Measurements from ENCODE around the gene IQCH. TPM values are rescaled to one million over a fixed set of nuclear protein-coding genes. Genes with fewer than 3 reads are reported as not detected.

The IQCH gene
- total RNA-seq, result 0.94 TPM
- long read RNA-seq, partial matches to known transcripts, result 0 of 2 reads
- long read RNA-seq, other reads (novel, unspliced or antisense), result 2 of 2 reads

GRCh38 chr15:67254238-67255175 is at the start of gene IQCH, which contains the start of gene AAGAB:
IQCH (plus strand) TSS chr15:67254786; CDS start chr15:67254897, 111 bp downstream.
AAGAB (minus strand) TSS chr15:67254661; CDS start chr15:67254631, 30 bp downstream.
- peak; percentile 99 for DNase-seq (ENCODE audit: low spot score)
- intact Hi-C loops (cut with DNase I), result loop anchor here (10.0 kb wide), 1 partner anchor 190 kb away; the partner anchor contains the start of gene SMAD3

GRCh38 chr15:67207555-67208207 is 46.9 kb upstream of the IQCH start:
- intact Hi-C loops (cut with DNase I), result no loop called here
- DNase-seq (ENCODE audit: low spot score), result no peak

- no peak for DNase-seq (ENCODE audit: low spot score)
- intact Hi-C loops (cut with DNase I), result no loop called here
Observed at GRCh38 chr15:67208396-67208795, 46.2 kb upstream of the IQCH start.

GRCh38 chr15:67210555-67211168 is 43.9 kb upstream of the IQCH start:
- intact Hi-C loops (cut with DNase I), result no loop called here
- no peak for DNase-seq (ENCODE audit: low spot score)

GRCh38 chr15:67212684-67213367 is 41.8 kb upstream of the IQCH start:
- intact Hi-C loops (cut with DNase I), result no loop called here

GRCh38 chr15:67215102-67215501 is 39.5 kb upstream of the IQCH start:
- no peak for DNase-seq (ENCODE audit: low spot score)
- intact Hi-C loops (cut with DNase I), result no loop called here

More at GRCh38 chr15:67212684-67213367, 41.8 kb upstream of the IQCH start:
- no peak for DNase-seq (ENCODE audit: low spot score)

- DNase-seq (ENCODE audit: low spot score), result no peak
- intact Hi-C loops (cut with DNase I), result no loop called here
Observed at GRCh38 chr15:67216859-67217258, 37.7 kb upstream of the IQCH start.

GRCh38 chr15:67218428-67218827 is 36.2 kb upstream of the IQCH start:
- intact Hi-C loops (cut with DNase I), result no loop called here
- DNase-seq (ENCODE audit: low spot score), result no peak

GRCh38 chr15:67219288-67219687 is 35.3 kb upstream of the IQCH start:
- no peak for DNase-seq (ENCODE audit: low spot score)
- intact Hi-C loops (cut with DNase I), result no loop called here

GRCh38 chr15:67224889-67225288 is 29.7 kb upstream of the IQCH start:
- intact Hi-C loops (cut with DNase I), result no loop called here
- DNase-seq (ENCODE audit: low spot score), result no peak

GRCh38 chr15:67225336-67225735 is 29.2 kb upstream of the IQCH start:
- intact Hi-C loops (cut with DNase I), result no loop called here

GRCh38 chr15:67227431-67227830 is 27.2 kb upstream of the IQCH start:
- no peak for DNase-seq (ENCODE audit: low spot score)
- intact Hi-C loops (cut with DNase I), result no loop called here

More at GRCh38 chr15:67225336-67225735, 29.2 kb upstream of the IQCH start:
- no peak for DNase-seq (ENCODE audit: low spot score)

GRCh38 chr15:67227846-67228245 is 26.7 kb upstream of the IQCH start:
- intact Hi-C loops (cut with DNase I), result no loop called here

GRCh38 chr15:67228286-67228685 is 26.3 kb upstream of the IQCH start:
- no peak for DNase-seq (ENCODE audit: low spot score)
- intact Hi-C loops (cut with DNase I), result no loop called here

More at GRCh38 chr15:67227846-67228245, 26.7 kb upstream of the IQCH start:
- DNase-seq (ENCODE audit: low spot score), result no peak

GRCh38 chr15:67230504-67230903 is 24.1 kb upstream of the IQCH start:
- DNase-seq (ENCODE audit: low spot score), result no peak
- intact Hi-C loops (cut with DNase I), result no loop called here

GRCh38 chr15:67232591-67232990 is 22.0 kb upstream of the IQCH start:
- no peak for DNase-seq (ENCODE audit: low spot score)
- intact Hi-C loops (cut with DNase I), result no loop called here

- DNase-seq (ENCODE audit: low spot score), result no peak
- intact Hi-C loops (cut with DNase I), result no loop called here
Observed at GRCh38 chr15:67240235-67241131, 14.1 kb upstream of the IQCH start.

GRCh38 chr15:67241132-67241855 is 13.3 kb upstream of the IQCH start:
- intact Hi-C loops (cut with DNase I), result no loop called here
- DNase-seq (ENCODE audit: low spot score), result no peak
